ENCODE measurements around the gene CTSE.

GRCh38 chr1:206058927-206059292 lies 35.2 kb upstream of the CTSE start:
- TF ChIP-seq CTCF (IDR thresholded peaks at IDR 0.05), result no peak
- TF ChIP-seq EP300 (IDR thresholded peaks at IDR 0.05), result no peak
- TF ChIP-seq POLR2AphosphoS5 (IDR thresholded peaks at IDR 0.05), result no peak

Data from esophagus muscularis mucosa (tissue), 4 donors.